A549 treated with AZD9567 at 1 μM for 4 hours (cell line): ENCODE measurements around the gene BBS10. TPM values are rescaled to one million over a fixed set of nuclear protein-coding genes. Genes with fewer than 3 reads are reported as not detected.

Experiments
- total RNA-seq: library from RNA; stranded (reverse); fragments of 200-300 nt; extraction: Qiagen RNA extraction; gene quantifications from 5 replicates; pipeline ENCODE4 v1.2.3, GENCODE V29; 2022; ENCODE audit not compliant: insufficient read depth

Gene BBS10
- total RNA-seq: 3.4 to 5.6 TPM (median 5.0 TPM) in 5 replicates

GRCh38 chr12:76348079-76348901, at the start of gene BBS10:
Gene BBS10, minus strand, starts transcription at chr12:76348415. Its CDS starts 57 bp downstream, at chr12:76348358.

Other genes with a start within 250 kb of the BBS10 start
- gene OSBPL8, start 211.4 kb upstream of the BBS10 start, total RNA-seq: 11.3 to 20.4 TPM (median 19.7 TPM) in 5 replicates